Stimulated activated CD4-positive, alpha-beta T cell treated with anti-CD3 and anti-CD28 coated beads, Interleukin-2, amount 100 ng/mL, for 48 hours (primary cell): ENCODE measurements around the gene EFCAB10.
"Not testable (repeated sequence)": the region's sequence is repeated elsewhere in the genome, so short reads cannot be mapped to it uniquely, and the experiment has no call there.

ENCODE experiments used
- DNase-seq, 2 donors: peaks; one replicate each; pipeline ENCODE4 v3.0.0-alpha.2; 2020

Gene EFCAB10

DNA sequence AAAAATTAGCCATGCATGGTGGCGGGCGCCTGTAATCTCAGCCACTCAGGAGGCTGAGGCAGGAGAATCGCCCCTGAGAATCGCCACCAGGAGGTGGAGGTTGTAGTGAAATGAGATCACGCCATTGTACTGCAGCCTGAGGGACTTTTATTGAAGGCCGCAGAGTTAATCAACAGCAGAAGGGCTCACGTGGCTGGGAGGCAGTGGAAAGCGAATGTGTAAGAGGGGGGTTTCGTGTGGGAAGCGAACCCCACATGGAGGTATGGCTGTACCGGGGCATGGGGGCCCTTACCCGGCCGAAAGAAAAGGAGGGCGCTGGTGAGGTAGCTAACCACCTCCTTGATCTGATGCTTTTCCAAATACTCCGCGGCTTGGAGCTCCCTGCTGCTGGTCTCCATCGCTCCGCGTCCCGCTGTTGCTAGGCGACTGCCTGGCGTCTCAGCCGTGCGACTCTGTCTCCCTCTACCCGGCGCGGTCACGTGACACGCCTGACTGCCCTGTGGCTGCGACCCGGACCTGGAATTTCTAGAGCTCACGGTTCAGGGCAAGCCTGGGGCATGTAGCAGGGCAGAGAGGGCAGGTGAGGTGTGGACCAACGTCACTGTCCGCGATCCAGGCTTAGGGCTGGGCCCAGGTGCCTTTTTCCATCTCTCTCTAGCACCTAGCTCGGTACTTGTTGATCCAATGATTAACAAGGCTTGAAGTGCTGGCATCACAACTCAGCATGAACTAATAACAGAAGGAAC lies at the start of gene EFCAB10:
Gene EFCAB10, minus strand, starts transcription at position 428 of the 746 bp plus-strand sequence. Its CDS starts 30 bp downstream, at position 398.
- peak; percentile 46 to 47 for DNase-seq

DNA sequence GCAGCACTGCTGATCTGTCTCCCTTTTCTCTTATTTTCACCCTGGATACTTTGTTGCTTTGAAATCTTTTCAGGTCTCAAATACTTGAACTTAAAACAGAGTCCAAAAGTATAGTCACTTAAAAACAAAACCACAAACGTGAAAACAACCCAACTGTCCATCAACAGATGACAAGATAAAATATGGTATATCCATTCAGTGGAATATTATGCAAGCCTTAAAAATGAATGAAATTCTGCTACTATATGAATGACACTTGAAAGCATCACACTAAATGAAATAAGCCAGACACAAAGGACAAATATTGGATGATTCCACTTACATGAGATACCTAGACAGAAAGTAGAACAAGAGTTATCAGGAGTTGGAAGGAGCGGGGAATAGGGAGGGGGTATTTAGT lies 44.7 kb upstream of the EFCAB10 start:
- no peak for DNase-seq

- no peak for DNase-seq
Observed at GRCh38 chr7:105623906-105624305, 42.6 kb upstream of the EFCAB10 start.

- no peak for DNase-seq
Observed at GRCh38 chr7:105623378-105623777, 42.1 kb upstream of the EFCAB10 start.

DNA sequence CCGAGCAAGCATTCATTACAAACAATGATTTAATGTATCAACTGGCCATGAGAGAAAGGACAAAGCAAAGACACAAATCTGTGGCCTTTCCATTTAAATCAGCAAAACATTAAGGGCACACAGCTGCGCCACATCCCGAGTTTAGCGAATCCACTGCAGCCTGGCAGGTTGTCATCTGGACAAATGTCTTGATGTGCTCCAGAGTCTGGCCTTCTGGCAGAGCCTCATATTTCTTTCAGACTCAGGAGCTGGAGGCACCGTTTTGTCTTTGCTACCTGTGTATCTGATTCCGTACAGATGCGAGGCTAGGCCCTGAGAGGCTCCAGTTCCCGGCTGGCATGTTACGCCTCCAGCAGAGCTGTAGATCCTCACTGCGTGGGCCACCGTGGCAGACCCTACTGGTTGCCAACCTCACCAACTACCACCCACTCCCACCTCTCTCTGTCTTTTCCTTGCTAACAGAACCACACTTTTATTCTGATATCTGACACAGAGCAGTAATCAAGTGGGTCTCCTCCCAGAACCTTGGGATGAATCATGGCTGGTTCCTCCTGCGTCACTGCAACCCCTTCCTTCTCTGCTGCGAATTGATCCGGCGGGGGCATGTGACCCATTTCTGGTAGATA lies 40.9 kb upstream of the EFCAB10 start:
- DNase-seq, result no peak

DNA sequence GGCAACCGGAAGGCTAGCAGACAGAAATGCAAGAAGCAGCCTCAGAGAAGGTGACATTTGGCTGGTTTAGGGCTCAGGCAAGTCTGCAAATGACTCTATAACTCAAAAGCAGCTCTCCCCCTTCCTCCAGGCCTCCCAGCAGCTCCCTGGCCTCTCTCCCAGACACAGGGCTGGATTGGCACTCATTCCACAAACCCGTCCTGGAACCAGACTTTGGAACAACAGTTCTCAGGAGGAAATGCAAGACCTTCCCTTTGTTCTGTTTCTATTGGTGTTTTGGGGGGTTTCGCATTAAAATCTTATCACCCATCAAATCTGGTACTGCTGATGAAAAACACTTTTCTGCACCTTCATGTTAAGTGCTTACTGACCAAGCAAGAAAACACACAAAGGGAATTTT lies 40.3 kb upstream of the EFCAB10 start:
- no peak for DNase-seq

GRCh38 chr7:105621176-105621575 lies 39.9 kb upstream of the EFCAB10 start:
- no peak for DNase-seq

DNA sequence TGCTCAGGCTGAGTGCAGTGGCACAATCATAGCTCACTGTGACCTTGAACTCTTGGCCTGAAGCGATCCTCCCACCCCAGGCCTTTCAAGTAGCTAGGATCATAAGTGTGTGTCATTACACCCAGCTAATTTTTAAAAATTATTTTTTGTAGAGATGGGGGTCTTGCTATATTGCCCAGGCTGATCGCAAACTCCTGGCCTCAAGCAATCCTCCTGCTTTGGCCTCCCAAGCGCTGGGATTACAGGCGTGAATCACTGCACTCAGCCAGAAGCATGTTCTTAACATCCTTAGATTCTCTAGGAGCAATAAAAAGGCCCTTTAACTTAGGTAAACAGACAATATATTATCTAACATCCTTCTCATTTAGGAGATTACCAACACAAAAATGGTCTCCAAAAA lies 38.3 kb upstream of the EFCAB10 start:
- no peak for DNase-seq

GRCh38 chr7:105618016-105618296 lies 36.7 kb upstream of the EFCAB10 start:
- no peak for DNase-seq

GRCh38 chr7:105617280-105618015 lies 36.2 kb upstream of the EFCAB10 start:
- DNase-seq, result no peak

- no peak for DNase-seq
Observed at GRCh38 chr7:105614341-105614840, 33.1 kb upstream of the EFCAB10 start.

GRCh38 chr7:105613611-105614330 lies 32.5 kb upstream of the EFCAB10 start:
- no peak for DNase-seq

DNA sequence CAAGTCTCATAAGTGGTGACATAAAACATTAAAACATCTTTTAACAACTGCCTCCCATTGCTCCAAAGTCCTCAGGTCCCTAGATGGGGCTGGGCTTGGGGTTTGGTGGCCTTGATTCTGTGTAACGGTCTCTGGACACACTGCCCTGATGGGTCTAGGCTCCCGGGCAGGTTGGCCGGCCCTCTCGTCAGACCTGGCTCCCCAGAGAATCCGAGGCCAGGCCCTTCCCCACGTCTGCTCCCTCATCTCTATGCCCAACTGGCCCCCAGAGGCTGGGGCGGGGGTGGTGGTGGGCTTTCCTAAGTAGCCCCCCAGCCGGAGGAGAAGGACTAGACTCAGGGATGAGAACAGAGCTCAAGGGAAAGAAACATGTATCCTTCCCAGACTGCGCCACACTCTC lies 31.5 kb upstream of the EFCAB10 start:
- DNase-seq, result no peak

DNA sequence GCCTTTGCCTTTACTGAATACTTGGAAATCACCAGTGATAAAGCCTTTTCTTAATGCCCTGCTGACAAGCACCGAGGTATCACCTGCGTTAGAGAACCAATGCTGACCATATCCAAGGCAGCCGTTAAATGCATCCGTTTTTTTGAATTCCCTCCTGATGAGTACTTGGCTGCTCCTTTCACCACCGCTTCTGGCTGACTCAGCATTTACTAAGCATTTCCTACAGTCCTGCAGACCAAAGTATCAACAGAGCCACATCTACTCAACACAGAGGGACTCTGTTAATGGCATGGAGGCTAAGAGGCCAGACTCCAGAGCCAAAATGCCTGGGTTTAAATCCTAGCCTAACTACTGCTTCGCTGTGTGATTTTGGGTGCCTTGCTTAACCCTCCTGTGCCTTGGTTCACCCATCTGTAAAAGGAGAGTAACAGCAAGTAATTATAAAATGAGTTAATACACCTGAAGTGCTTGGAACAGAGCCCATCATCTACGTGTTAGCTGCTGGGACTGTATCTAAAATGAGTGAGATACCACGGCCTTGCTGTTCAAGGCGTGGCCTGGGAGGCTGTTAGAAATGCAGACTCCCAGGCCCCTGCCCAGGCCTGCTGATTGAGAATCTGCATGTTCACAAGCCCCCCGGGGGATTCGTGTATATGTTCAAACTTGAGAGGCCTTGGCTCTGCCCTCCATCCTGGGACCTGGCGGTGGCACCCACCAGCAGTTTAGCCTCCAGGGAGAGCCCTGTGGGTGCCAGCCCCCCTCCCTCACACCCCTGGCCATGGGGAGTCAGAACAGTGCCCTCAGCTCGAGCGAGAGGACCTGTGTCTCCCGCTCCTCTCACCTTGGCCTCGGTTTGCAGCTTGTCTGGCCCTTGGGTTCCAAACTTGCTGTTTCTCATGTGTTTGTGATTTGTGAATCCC lies 30.8 kb upstream of the EFCAB10 start:
- no peak for DNase-seq

GRCh38 chr7:105610165-105610930 lies 29.1 kb upstream of the EFCAB10 start:
- no peak for DNase-seq

DNA sequence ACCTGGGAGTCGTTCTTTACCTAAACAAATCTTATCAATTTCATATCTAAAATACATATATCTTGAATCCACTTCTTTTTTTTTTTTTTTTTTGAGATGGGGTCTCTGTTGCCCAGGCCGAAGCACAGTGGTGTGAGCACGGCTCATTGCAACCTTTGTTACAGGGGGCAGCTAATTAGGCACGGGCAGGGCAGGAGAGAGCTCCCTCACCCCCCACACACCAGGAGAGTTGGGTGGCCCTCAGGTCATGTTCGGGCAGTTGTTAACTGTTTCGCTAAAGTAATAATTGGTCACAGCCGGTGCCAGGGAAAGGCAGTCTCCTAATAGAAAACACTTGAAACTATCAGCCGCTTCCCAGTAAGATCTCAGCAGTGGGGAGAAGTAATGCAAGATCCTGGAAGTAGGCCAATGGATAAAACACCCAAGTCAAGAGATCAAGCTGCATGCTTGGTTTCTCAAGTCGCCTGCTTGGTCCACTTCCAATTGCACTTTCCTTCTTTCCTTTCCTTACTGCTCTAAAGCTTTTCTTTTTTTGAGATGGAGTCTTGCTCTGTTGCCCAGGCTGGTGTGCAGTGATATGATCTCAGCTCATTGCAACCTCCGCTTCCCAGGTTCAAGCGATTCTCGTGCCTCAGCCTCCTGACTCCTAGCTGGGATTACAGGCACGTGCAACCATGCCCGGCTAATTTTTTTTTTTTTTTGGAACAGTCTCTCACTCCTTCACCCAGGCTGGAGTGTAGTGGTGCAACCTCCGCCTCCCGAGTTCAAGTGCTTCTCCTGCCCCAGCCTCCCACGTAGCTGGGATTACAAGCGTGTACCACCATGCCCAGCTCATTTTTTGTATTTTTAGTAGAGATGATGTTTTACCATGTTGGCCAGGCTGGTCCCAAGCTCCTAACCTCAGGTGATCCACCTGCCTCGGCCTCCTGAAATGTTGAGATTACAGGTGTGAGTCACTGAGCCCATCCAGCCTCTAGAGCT lies 21.3 kb upstream of the EFCAB10 start:
- DNase-seq, result no peak

- DNase-seq, result no peak
Observed at GRCh38 chr7:105600720-105601550, 19.6 kb upstream of the EFCAB10 start.

GRCh38 chr7:105599551-105599950 lies 18.3 kb upstream of the EFCAB10 start:
- no peak for DNase-seq

DNA sequence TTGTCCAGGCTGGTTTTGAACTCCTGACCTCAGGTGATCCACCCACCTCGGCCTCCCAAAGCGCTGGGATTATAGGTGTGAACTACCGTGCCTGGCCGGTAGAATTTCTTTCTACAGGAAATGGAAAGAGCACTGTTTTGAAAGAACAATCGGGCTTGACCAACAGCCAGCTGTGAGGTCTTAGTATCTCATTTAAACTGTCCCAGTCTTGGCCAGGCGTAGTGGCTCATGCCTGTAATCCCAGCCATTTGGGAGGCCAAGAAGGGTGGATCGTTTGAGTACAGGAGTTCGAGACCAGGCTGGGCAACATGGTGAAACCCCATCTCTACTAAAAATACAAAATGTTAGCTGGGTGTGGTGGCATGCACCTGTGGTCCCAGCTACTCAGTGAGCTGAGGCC lies 17.8 kb upstream of the EFCAB10 start:
- DNase-seq, result not testable (repeated sequence)
